ENCODE data around the gene LSM12. TPM values are rescaled to one million over a fixed set of nuclear protein-coding genes. Genes with fewer than 3 reads are reported as not detected.

The LSM12 gene
- total and polyA plus RNA-seq, 2 of the 8 experiments (the other 6 are each of a cell fraction or from before 2014, with no cell fraction given), result 69.8 to 142 TPM

DNA sequence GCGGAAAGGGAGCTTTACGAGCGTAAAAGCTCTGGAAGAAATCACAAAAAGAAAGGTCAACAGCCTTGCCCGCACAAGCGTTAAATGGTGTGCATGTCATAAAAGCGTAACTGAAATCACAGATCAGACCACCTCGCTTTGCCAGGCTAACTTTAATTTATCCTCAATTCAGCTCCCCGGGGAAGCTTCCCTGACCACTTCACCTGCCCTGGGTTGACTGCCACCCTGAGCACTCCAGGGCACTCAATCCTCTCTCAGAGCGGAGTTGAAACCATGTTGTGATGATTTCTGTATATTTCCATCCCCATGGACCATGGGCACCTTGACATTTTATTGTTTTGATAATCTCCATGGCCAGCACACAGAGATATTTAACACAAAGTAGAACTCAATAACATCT lies 78.2 kb downstream of the LSM12 start:
- Histone ChIP-seq H3K4ac (replicated peaks; ENCODE audit: insufficient read length, low read depth, low read length) (no peak overlapping the region), H3K9me3 (ENCODE audit: insufficient read depth in 2 of 2, low read depth in 1 of 2, low read length in 1 of 2) (no peaks in the 10 kb centered on the region), H3K4me3 (ENCODE audit: extremely low read depth in 1 of 4, insufficient read depth in 2 of 4, low read depth in 3 of 4, low read length in 4 of 4) (no peak overlapping the region), H2AK5ac (ENCODE audit: low read depth, low read length) (no peak overlapping the region), H4K8ac (ENCODE audit: extremely low read depth, insufficient read depth, low read length) (no peak overlapping the region), H2BK12ac (ENCODE audit: low read depth, low read length) (no peak overlapping the region), H3K36me3 (ENCODE audit: control insufficient read depth in 2 of 4, insufficient read depth in 4 of 4, low read length in 3 of 4) (no peaks in the 10 kb centered on the region), H3K9ac (replicated peaks in 1 of 4; ENCODE audit: extremely low read depth in 1 of 4, low read depth in 3 of 4, low read length in 3 of 4) (no peak overlapping the region), H3K4me2 (ENCODE audit: insufficient read depth in 1 of 2, low read depth in 2 of 2, low read length in 2 of 2) (no peak overlapping the region), H3K14ac (ENCODE audit: insufficient read length) (no peak overlapping the region), H2BK15ac (ENCODE audit: low read length) (no peak overlapping the region), H3K23me2 (ENCODE audit: low read depth, low read length) (peaks cover 6% of the 10 kb centered on the region), H3K56ac (replicated peaks; ENCODE audit: insufficient read length, low read depth, low read length) (no peak overlapping the region), H2BK120ac (replicated peaks; ENCODE audit: low read depth, low read length) (no peak overlapping the region), H3K79me1 (ENCODE audit: low read depth, low read length) (no peaks in the 10 kb centered on the region), H4K91ac (replicated peaks; ENCODE audit: insufficient read length, low read length) (no peak overlapping the region), H3K18ac (ENCODE audit: extremely low read depth, low read length) (no peak overlapping the region), H3K23ac (ENCODE audit: insufficient read length) (no peak overlapping the region), H2BK5ac (ENCODE audit: low read depth, low read length) (no peak overlapping the region), H3K79me2 (ENCODE audit: control insufficient read depth in 1 of 2, insufficient read depth in 2 of 2, low read length in 2 of 2) (no peaks in the 10 kb centered on the region), H3K4me1 (replicated peaks in 1 of 4; ENCODE audit: control insufficient read depth in 3 of 4, insufficient read depth in 4 of 4, low read length in 3 of 4) (peaks cover 0 to 4% (median 2%) of the 10 kb centered on the region in 4 experiments; a peak in 4 of 7 replicates), H3K27me3 (replicated peaks in 1 of 4; ENCODE audit: control insufficient read depth in 3 of 4, extremely low read depth in 1 of 4, insufficient read depth in 3 of 4, low read length in 3 of 4) (no peaks in the 10 kb centered on the region; a peak in 1 of 7 replicates), H4K20me1 (replicated peaks in 1 of 2; ENCODE audit: control insufficient read depth in 1 of 2, insufficient read depth in 2 of 2, low read length in 2 of 2) (no peaks in the 10 kb centered on the region), H3K27ac (ENCODE audit: low read depth, low read length) (no peak overlapping the region), H2AFZ (ENCODE audit: low read length) (no peak overlapping the region), H2BK20ac (ENCODE audit: low read length) (no peak overlapping the region), H4K5ac (ENCODE audit: insufficient read length, low read depth, low read length) (no peak overlapping the region)
- no peak for TF ChIP-seq PHF8 (conservative IDR thresholded peaks at IDR 0.05; ENCODE audit: low read depth, low read length)
- no peak for TF ChIP-seq RNF2 (IDR thresholded peaks at IDR 0.05; ENCODE audit: borderline replicate concordance, low read depth, low read length, missing control alignments, poor library complexity, severe bottlenecking)
- TF ChIP-seq, protein P1, sequence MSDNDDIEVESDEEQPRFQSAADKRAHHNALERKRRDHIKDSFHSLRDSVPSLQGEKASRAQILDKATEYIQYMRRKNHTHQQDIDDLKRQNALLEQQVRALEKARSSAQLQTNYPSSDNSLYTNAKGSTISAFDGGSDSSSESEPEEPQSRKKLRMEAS (IDR thresholded peaks at IDR 0.05), result no peak
- TF ChIP-seq TAF7 (optimal IDR thresholded peaks at IDR 0.05; ENCODE audit: borderline replicate concordance, low read depth, low read length), result no peak
- TF ChIP-seq SIN3A (conservative IDR thresholded peaks at IDR 0.05 in 1 of 2, IDR thresholded peaks at IDR 0.05 in 1 of 2; ENCODE audit: low read depth in 1 of 2, low read length in 2 of 2), result no peak
- TF ChIP-seq TBP (IDR thresholded peaks at IDR 0.05; ENCODE audit: low read depth, low read length), result no peak
- no peak for TF ChIP-seq NRF1 (IDR thresholded peaks at IDR 0.05; ENCODE audit: low read depth, low read length)
- TF ChIP-seq TAF1 (IDR thresholded peaks at IDR 0.05; ENCODE audit: low read depth, low read length), result no peak
- ChIA-PET CTCF (ENCODE audit: partially characterized antibody) (interaction anchor here (0.8 to 22.7 kb wide), 5 partner anchors 9 to 135 kb away, joined by 4 to 416 read pairs (median 5); partner anchors contain the start of genes HDAC5, NAGS and PPY), POLR2A (ENCODE audit: partially characterized antibody) (interaction anchor here (1.0 to 1.2 kb wide), 2 partner anchors 78 to 209 kb away, joined by 3 to 4 read pairs; partner anchors contain the start of genes DUSP3 and LSM12)
- DNase-seq (ENCODE audit: low read depth in 1 of 2, low spot score in 2 of 2) (no peak), FAIRE-seq (no peak)
- 92% methylated on average over 9 of the region's 9 CpGs; no CpG with 5 or more reads in 1 of the 2 experiments for WGBS, 2 experiments (ENCODE audit: extremely low coverage in 1 of 2, insufficient coverage in 1 of 2, insufficient read length in 1 of 2, insufficient replicate concordance in 2 of 2, low coverage in 1 of 2, low lambda C conversion rate in 2 of 2, missing lambda C conversion rate in 1 of 2)

Measured in H1 (cell line).